Measurements from ENCODE around the gene SND1.

The SND1 gene

GRCh38 chr7:127996253-127997071, 344.5 kb downstream of the SND1 start:
- DNase-seq (ENCODE audit: low spot score): no peak

GRCh38 chr7:127997226-127997922, 345.4 kb downstream of the SND1 start:
- no peak for DNase-seq (ENCODE audit: low spot score)

GRCh38 chr7:127998671-127999070, 346.7 kb downstream of the SND1 start:
- DNase-seq (ENCODE audit: low spot score): no peak

GRCh38 chr7:128000048-128000447, 348.1 kb downstream of the SND1 start:
- DNase-seq (ENCODE audit: low spot score): no peak

GRCh38 chr7:128000854-128001265, 348.9 kb downstream of the SND1 start:
- no peak for DNase-seq (ENCODE audit: low spot score)

- DNase-seq (ENCODE audit: low spot score): no peak
Observed at GRCh38 chr7:128003167-128003566, 351.2 kb downstream of the SND1 start.

GRCh38 chr7:128003787-128004186, 351.8 kb downstream of the SND1 start:
- DNase-seq (ENCODE audit: low spot score): no peak

GRCh38 chr7:128004623-128005022, 352.6 kb downstream of the SND1 start:
- DNase-seq (ENCODE audit: low spot score): no peak

GRCh38 chr7:128005117-128005516, 353.1 kb downstream of the SND1 start:
- DNase-seq (ENCODE audit: low spot score): no peak

- DNase-seq (ENCODE audit: low spot score): no peak
Observed at GRCh38 chr7:128005759-128006159, 353.8 kb downstream of the SND1 start.

GRCh38 chr7:128006550-128007302, 354.7 kb downstream of the SND1 start:
- DNase-seq (ENCODE audit: low spot score): no peak

- no peak for DNase-seq (ENCODE audit: low spot score)
Observed at GRCh38 chr7:128007303-128007680, 355.3 kb downstream of the SND1 start.

GRCh38 chr7:128008141-128008540, 356.1 kb downstream of the SND1 start:
- DNase-seq (ENCODE audit: low spot score): no peak

- no peak for DNase-seq (ENCODE audit: low spot score)
Observed at GRCh38 chr7:128008744-128009143, 356.8 kb downstream of the SND1 start.

- DNase-seq (ENCODE audit: low spot score): no peak
Observed at GRCh38 chr7:128010391-128011127, 358.6 kb downstream of the SND1 start.

GRCh38 chr7:128011131-128011661, 359.2 kb downstream of the SND1 start:
- DNase-seq (ENCODE audit: low spot score): no peak

- DNase-seq (ENCODE audit: low spot score): no peak
Observed at GRCh38 chr7:128014811-128015210, 362.8 kb downstream of the SND1 start.

GRCh38 chr7:128017460-128017859, 365.5 kb downstream of the SND1 start:
- no peak for DNase-seq (ENCODE audit: low spot score)

GRCh38 chr7:128017862-128018845, 366.2 kb downstream of the SND1 start:
- no peak for DNase-seq (ENCODE audit: low spot score)

GRCh38 chr7:128019288-128019687, 367.3 kb downstream of the SND1 start:
- DNase-seq (ENCODE audit: low spot score): no peak

- no peak for DNase-seq (ENCODE audit: low spot score)
Observed at GRCh38 chr7:128020159-128020558, 368.2 kb downstream of the SND1 start.

Measured in left forelimb (tissue), 1 donor.